HepG2 (cell line): Measurements from ENCODE around the gene CCDC124. TPM values are rescaled to one million over a fixed set of nuclear protein-coding genes. Genes with fewer than 3 reads are reported as not detected.

ENCODE experiments used
- AKNA ChIP-seq: sonication (generic); formaldehyde crosslinking; IDR thresholded peaks from 2 replicates; pipeline ENCODE4 v1.4.0; 2020; ENCODE audit warnings: missing genetic modification reagents, borderline replicate concordance
- ATF1 ChIP-seq: IDR thresholded peaks from 2 replicates; pipeline ENCODE4 v1.6.1; 2016; ENCODE audit warnings: mild to moderate bottlenecking, control low read depth
- GABPA ChIP-seq, 2 experiments: IDR thresholded peaks; 2 replicates each; pipeline ENCODE4 v1.6.1; 2011 to 2016; ENCODE audit warnings: low read depth in 2 of 2, low read length in 1 of 2, missing biosample characterization in 1 of 2, missing genetic modification characterization in 1 of 2
- GATA4 ChIP-seq: sonication (generic); IDR thresholded peaks from 2 replicates; pipeline ENCODE4 v1.6.1; 2016; ENCODE audit warnings: antibody characterized with exemption, low read depth, borderline replicate concordance
- GRHL1 ChIP-seq: sonication (generic); formaldehyde crosslinking; conservative IDR thresholded peaks from 2 replicates; pipeline ENCODE4 v1.8.0; 2022; ENCODE audit warnings: missing genetic modification reagents
- HIVEP1 ChIP-seq: sonication (generic); formaldehyde crosslinking; IDR thresholded peaks from 2 replicates; pipeline ENCODE4 v1.4.0; 2020; ENCODE audit warnings: mild to moderate bottlenecking, missing genetic modification reagents
- KLF6 ChIP-seq: IDR thresholded peaks from 2 replicates; pipeline ENCODE4 v1.8.0; 2016; ENCODE audit warnings: missing biosample characterization, missing genetic modification reagents
- MTA1 ChIP-seq: sonication (generic); formaldehyde crosslinking; IDR thresholded peaks from 2 replicates; pipeline ENCODE4 v1.4.0; 2020; ENCODE audit warnings: missing genetic modification reagents, mild to moderate bottlenecking, borderline replicate concordance
- PATZ1 ChIP-seq: sonication (generic); formaldehyde crosslinking; IDR thresholded peaks from 2 replicates; pipeline ENCODE4 v1.4.0; 2020; ENCODE audit warnings: missing genetic modification reagents
- SOX5 ChIP-seq: IDR thresholded peaks from 2 replicates; pipeline ENCODE4 v1.6.1; 2016; ENCODE audit warnings: borderline replicate concordance
- STAT5B ChIP-seq: sonication (generic); formaldehyde crosslinking; IDR thresholded peaks from 2 replicates; pipeline ENCODE4 v1.4.0; 2020; ENCODE audit warnings: missing genetic modification reagents
- TBX3 ChIP-seq: fragments of 450-650 bp; IDR thresholded peaks from 2 replicates; pipeline ENCODE4 v1.6.1; 2017; ENCODE audit warnings: antibody characterized with exemption, mild to moderate bottlenecking, inconsistent platforms, borderline replicate concordance
- ZNF337 ChIP-seq: sonication (generic); formaldehyde crosslinking; IDR thresholded peaks from 2 replicates; pipeline ENCODE4 v1.5.1; 2020; ENCODE audit warnings: missing genetic modification reagents, low read depth, mild to moderate bottlenecking, borderline replicate concordance
- ZNF513 ChIP-seq: sonication (generic); formaldehyde crosslinking; conservative IDR thresholded peaks from 2 replicates; pipeline ENCODE4 v1.5.0; 2020; ENCODE audit warnings: missing genetic modification reagents
- ZNF800 ChIP-seq: sonication (generic); formaldehyde crosslinking; IDR thresholded peaks from 2 replicates; pipeline ENCODE4 v1.4.0; 2020; ENCODE audit warnings: missing genetic modification reagents
- polyA plus RNA-seq, 8 experiments: library from polyadenylated mRNA; depleted of rRNA in 3 of 8; stranded (reverse) in 7 of 8; unstranded in 1 of 8; fragments of >200 nt; fragmentation: Illumina TruSeq in 4 of 8; extraction: Trizol in 4 of 8; gene quantifications; 2 replicates each; pipeline versions ENCODE4 v1.2.1 to v1.2.3, GENCODE V29; 2011 to 2016; ENCODE audit warnings: low read depth in 4 of 8, missing spikeins in 1 of 8, mixed read lengths in 1 of 8; ENCODE audit not compliant: insufficient read depth in 1 of 8
- total RNA-seq, 5 experiments: library from RNA; depleted of rRNA; stranded (reverse); fragments of >200 nt; fragmentation: Illumina TruSeq; extraction: Trizol; gene quantifications; 2 replicates each; pipeline ENCODE4 v1.2.3, GENCODE V29; 2016; ENCODE audit warnings: low read depth in 1 of 5

Gene CCDC124
- total and polyA plus RNA-seq, 2 of the 13 experiments (the other 11 are each of a cell fraction or from before 2014, with no cell fraction given): 14.9 to 20.3 TPM

GRCh38 chr19:17932485-17933338 is at the start of gene CCDC124 (continued):
- TF ChIP-seq AKNA (CRISPR knock-in tag) (no peak), GRHL1 (CRISPR knock-in tag) (no peak), GABPA (IDR thresholded peaks at IDR 0.05; ENCODE audit: low read depth, low read length) (no peak; the same call in 1 of the 2 replicates), GABPA (CRISPR knock-in tag; IDR thresholded peaks at IDR 0.05; ENCODE audit: low read depth) (peak; percentile 75), KLF6 (CRISPR knock-in tag) (peak; percentile 62), SOX5 (CRISPR knock-in tag) (peak; percentile 18; the same call in 1 of the 2 replicates), ZNF800 (CRISPR knock-in tag) (peak; percentile 67; the same call in 1 of the 2 replicates), ZNF513 (no peak), ATF1 (CRISPR knock-in tag) (peak; percentile 100), PATZ1 (CRISPR knock-in tag) (peak; percentile 30; the same call in 1 of the 2 replicates), ZNF337 (peak; percentile 93; the same call in 1 of the 2 replicates), GATA4 (0 out of 2 replicates have a peak, but pooled peaks have one; percentile 29), MTA1 (CRISPR knock-in tag) (no peak), STAT5B (CRISPR knock-in tag) (no peak), TBX3 (no peak), HIVEP1 (CRISPR knock-in tag) (peak; percentile 76)
